Endothelial cell of umbilical vein (primary cell): ENCODE results near the gene CFAP20. TPM values are rescaled to one million over a fixed set of nuclear protein-coding genes. Genes with fewer than 3 reads are reported as not detected.

ENCODE experiments used
- BruUV-seq: library from RNA; stranded (reverse); fragments of 400-500 nt; replicated peaks from 2 replicates; lab custom pipeline; 2021; lab: Mats Ljungman, UMichigan
- CTCF ChIA-PET: fragments of 300-600, 350-600 bp; sonication (Branson Sonifier 250); formaldehyde crosslinking; loops from one replicate; lab custom pipeline; 2021; ENCODE audit warnings: antibody characterized with exemption, inconsistent platforms; lab: Charles Lee
- POLR2A ChIA-PET: fragments of 300-600, 350-600 bp; sonication (Branson Sonifier 250); formaldehyde crosslinking; loops from one replicate; lab custom pipeline; 2021; ENCODE audit warnings: antibody characterized with exemption, inconsistent platforms; lab: Charles Lee
- DNase-seq: peaks from one replicate; pipeline ENCODE4 v3.0.0-alpha.2; 2011; ENCODE audit warnings: low read depth, low spot score
- FAIRE-seq: peaks from 2 replicates; lab custom pipeline; 2011; peaks lifted over from hg19 to GRCh38; lab: Jason Lieb, UNC
- H2AFZ ChIP-seq: 2 replicates; pipeline ENCODE4 v1.6.0; 2012; ENCODE audit warnings: low read depth, low read length, control low read depth, inconsistent platforms
- H3K27ac ChIP-seq: 2 replicates; pipeline ENCODE4 v1.5.1; 2011; ENCODE audit warnings: low read depth, mild to moderate bottlenecking, control low read depth, low read length, moderate library complexity; ENCODE audit not compliant: insufficient read depth
- H3K27me3 ChIP-seq, 2 experiments: 2 replicates each; pipeline versions ENCODE4 v1.6.0 to v1.6.1; 2011; ENCODE audit warnings: low read length in 2 of 2, mixed read lengths in 1 of 2; ENCODE audit not compliant: control insufficient read depth in 2 of 2, insufficient read depth in 2 of 2
- H3K36me3 ChIP-seq, 2 experiments: 2 replicates in 1 of 2; 3 replicates in 1 of 2; pipeline ENCODE4 v1.5.1; 2011; ENCODE audit warnings: low read length in 2 of 2, mild to moderate bottlenecking in 1 of 2, moderate library complexity in 1 of 2; ENCODE audit not compliant: control insufficient read depth in 2 of 2, insufficient read depth in 2 of 2; ENCODE audit errors: extremely low read depth in 1 of 2
- H3K4me1 ChIP-seq: 3 replicates; pipeline ENCODE4 v1.5.1; 2011; ENCODE audit warnings: mild to moderate bottlenecking, low read length; ENCODE audit not compliant: control insufficient read depth, insufficient read depth; ENCODE audit errors: extremely low read depth
- H3K4me2 ChIP-seq: 2 replicates; pipeline ENCODE4 v1.6.1; 2011; ENCODE audit warnings: low read length, control low read depth, mixed read lengths; ENCODE audit not compliant: insufficient read depth
- H3K4me3 ChIP-seq, 3 experiments: fragments of 200-600 bp in 1 of 3; sonication (generic), shearing (Covaris generic) in 1 of 3; replicated peaks in 1 of 3; 2 replicates each; pipeline ENCODE4 v1.5.1; 2011 to 2016; ENCODE audit warnings: control low read depth in 3 of 3, low read length in 3 of 3, mild to moderate bottlenecking in 2 of 3, inconsistent platforms in 1 of 3, low read depth in 1 of 3, moderate library complexity in 1 of 3; ENCODE audit not compliant: insufficient read depth in 1 of 3
- H3K79me2 ChIP-seq: 2 replicates; pipeline ENCODE4 v1.6.0; 2012; ENCODE audit warnings: low read length, inconsistent platforms; ENCODE audit not compliant: control insufficient read depth, insufficient read depth
- H3K9ac ChIP-seq: replicated peaks from 2 replicates; pipeline ENCODE3; 2011; ENCODE audit warnings: low read length, control low read depth; ENCODE audit not compliant: insufficient read depth; ENCODE audit errors: extremely low read depth
- H3K9me1 ChIP-seq: replicated peaks from 3 replicates; pipeline ENCODE4 v1.6.0; 2011; ENCODE audit warnings: mild to moderate bottlenecking, low read length; ENCODE audit not compliant: control insufficient read depth, insufficient read depth; ENCODE audit errors: extremely low read depth
- H3K9me3 ChIP-seq: replicated peaks from 2 replicates; pipeline ENCODE4 v1.5.1; 2012; ENCODE audit warnings: low read length, inconsistent platforms; ENCODE audit not compliant: control insufficient read depth, insufficient read depth
- H4K20me1 ChIP-seq: replicated peaks from 2 replicates; pipeline ENCODE3; 2011; ENCODE audit warnings: mild to moderate bottlenecking, low read length; ENCODE audit not compliant: control insufficient read depth, insufficient read depth; ENCODE audit errors: extremely low read depth
- CTCF ChIP-seq, 2 donors: IDR thresholded peaks; 1 replicate in 1 of 2; 2 replicates in 1 of 2; pipeline ENCODE4 v1.5.1; 2011; ENCODE audit warnings: low read length in 2 of 2, mild to moderate bottlenecking in 2 of 2, moderate library complexity in 2 of 2, control low read depth in 1 of 2, inconsistent platforms in 1 of 2, low read depth in 1 of 2; ENCODE audit not compliant: insufficient read depth in 1 of 2; ENCODE audit errors: extremely low read depth in 1 of 2
- EZH2 ChIP-seq: IDR thresholded peaks from 2 replicates; pipeline ENCODE4 v1.6.1; 2012; ENCODE audit warnings: borderline replicate concordance, low read depth, mild to moderate bottlenecking, moderate library complexity, low read length, inconsistent platforms; ENCODE audit not compliant: severe bottlenecking
- FOS ChIP-seq: IDR thresholded peaks from 2 replicates; pipeline ENCODE4 v1.6.1; 2011; ENCODE audit warnings: mild to moderate bottlenecking, low read length, moderate library complexity, borderline replicate concordance; ENCODE audit not compliant: insufficient read depth
- GATA2 ChIP-seq: IDR thresholded peaks from 2 replicates; pipeline ENCODE4 v1.7.0; 2011; ENCODE audit warnings: low read depth, mild to moderate bottlenecking, moderate library complexity, mixed read lengths, low read length; ENCODE audit not compliant: insufficient read length, insufficient read depth
- JUN ChIP-seq: IDR thresholded peaks from 2 replicates; pipeline ENCODE4 v1.6.1; 2011; ENCODE audit warnings: borderline replicate concordance, low read depth; ENCODE audit not compliant: insufficient read length, insufficient read depth
- MAX ChIP-seq: IDR thresholded peaks from 2 replicates; pipeline ENCODE4 v1.6.1; 2011; ENCODE audit not compliant: insufficient read depth, insufficient read length
- MYC ChIP-seq: IDR thresholded peaks from one replicate; pipeline ENCODE4 v1.6.1; 2011; ENCODE audit warnings: mild to moderate bottlenecking, low read depth, low read length
- POLR2A ChIP-seq: IDR thresholded peaks from 2 replicates; pipeline ENCODE4 v1.6.1; 2012; ENCODE audit warnings: low read depth, mild to moderate bottlenecking, control low read depth, low read length
- POLR2AphosphoS5 ChIP-seq: IDR thresholded peaks from 2 replicates; pipeline ENCODE4 v1.6.1; 2012; ENCODE audit warnings: low read depth, mild to moderate bottlenecking, control low read depth, low read length, moderate library complexity; ENCODE audit not compliant: insufficient read depth
- dilution Hi-C: fragments of 300-500 bp; cut with MboI; formaldehyde crosslinking; loops from one replicate; pipeline ENCODE4 v1.15.0; 2019; ENCODE audit warnings: low sequenced_read_pairs; ENCODE audit not compliant: extremely low pct_ligation_motif_present
- intact Hi-C: fragments of 100-400 bp; cut with micrococcal nuclease; formaldehyde crosslinking; loops from one replicate; pipeline ENCODE4 v1.10.0; 2022
- polyA plus RNA-seq, 4 experiments: library from polyadenylated mRNA; depleted of rRNA in 3 of 4; stranded (reverse) in 3 of 4; unstranded in 1 of 4; fragments of >200 nt; gene quantifications; 2 replicates each; pipeline versions ENCODE4 v1.2.1 to v1.2.3, GENCODE V29; 2011 to 2012; ENCODE audit warnings: missing spikeins in 1 of 4
- total RNA-seq: library from RNA; stranded (reverse); gene quantifications from 2 replicates; pipeline ENCODE4 v1.2.3, GENCODE V29; 2021

CFAP20 gene
- total and polyA plus RNA-seq, 2 donors (not counting 3 experiments of a cell fraction or from before 2014, with no cell fraction given) = 44.7 to 70.9 TPM

GRCh38 chr16:58099956-58100300, 29.3 kb downstream of the CFAP20 start:
- H3K4me2 ChIP-seq = no peak overlapping the region

More at GRCh38 chr16:58099956-58100300, 29.3 kb downstream of the CFAP20 start:
- Histone ChIP-seq H3K27me3 (no peaks in the 10 kb centered on the region), H3K36me3 (no peaks in the 10 kb centered on the region), H3K9me3 (no peaks in the 10 kb centered on the region), H4K20me1 (no peaks in the 10 kb centered on the region), H3K4me3 (no peak overlapping the region), H3K27ac (no peak overlapping the region), H3K9me1 (no peaks in the 10 kb centered on the region), H2AFZ (no peak overlapping the region), H3K9ac (no peak overlapping the region), H3K4me1 (no peaks in the 10 kb centered on the region), H3K79me2 (no peaks in the 10 kb centered on the region)
- ChIA-PET CTCF (interaction anchor here (1.0 to 1.6 kb wide), 3 partner anchors 8 to 86 kb away, joined by 4 to 9 read pairs (median 4); no protein-coding TSS in a partner anchor), POLR2A (no interaction called here)
- dilution Hi-C loops = no loop called here
- TF ChIP-seq MAX (no peak), POLR2AphosphoS5 (no peak), POLR2A (no peak), MYC (no peak), GATA2 (no peak), EZH2 (no peak), CTCF (IDR thresholded peaks at IDR 0.05; ENCODE audit: extremely low read depth in 1 of 2, insufficient read depth in 1 of 2, low read depth in 1 of 2, low read length in 2 of 2) (no peak), FOS (no peak), JUN (no peak)
- BruUV-seq = no TSS peak
- no peak for DNase-seq
- intact Hi-C loops = no loop called here
- no peak for FAIRE-seq
